Peyer's patch (tissue), 4 donors: ENCODE measurements around the gene SMC3.

Experiments used
- CTCF ChIP-seq, 6 experiments: fragments of 450-650 bp in 4 of 6; fragments of 200-600 bp in 2 of 6; sonication (generic) in 1 of 6; IDR thresholded peaks; one replicate each; pipeline ENCODE4 v1.5.1; 2017 to 2019; ENCODE audit warnings: antibody characterized with exemption in 6 of 6, mild to moderate bottlenecking in 3 of 6, moderate library complexity in 1 of 6
- POLR2A ChIP-seq, 2 donors: fragments of 450-650 bp; IDR thresholded peaks; one replicate each; pipeline ENCODE4 v1.5.1; 2017; ENCODE audit warnings: antibody characterized with exemption in 2 of 2, mild to moderate bottlenecking in 2 of 2, moderate library complexity in 2 of 2

- TF ChIP-seq CTCF (IDR thresholded peaks at IDR 0.05) = no peak
- TF ChIP-seq POLR2A (IDR thresholded peaks at IDR 0.05) = no peak
These were observed 64.4 kb downstream of the SMC3 start for GRCh38 chr10:110631934-110632333.
